HG03280 (cell line): ENCODE results near the gene NTM.
A peak's percentile ranks its signal among the peaks of the same experiment; 100 is the strongest.
"Not testable (repeated sequence)": the region's sequence is repeated elsewhere in the genome, so short reads cannot be mapped to it uniquely, and the experiment has no call there.

Experiments used
- ATAC-seq: cut with Tn5 transposase; IDR thresholded peaks from one replicate; pipeline ENCODE4 v1.9.1; 2021; ENCODE audit warnings: mild to moderate bottlenecking, moderate library complexity; ENCODE audit not compliant: unreplicated experiment

Gene NTM

DNA sequence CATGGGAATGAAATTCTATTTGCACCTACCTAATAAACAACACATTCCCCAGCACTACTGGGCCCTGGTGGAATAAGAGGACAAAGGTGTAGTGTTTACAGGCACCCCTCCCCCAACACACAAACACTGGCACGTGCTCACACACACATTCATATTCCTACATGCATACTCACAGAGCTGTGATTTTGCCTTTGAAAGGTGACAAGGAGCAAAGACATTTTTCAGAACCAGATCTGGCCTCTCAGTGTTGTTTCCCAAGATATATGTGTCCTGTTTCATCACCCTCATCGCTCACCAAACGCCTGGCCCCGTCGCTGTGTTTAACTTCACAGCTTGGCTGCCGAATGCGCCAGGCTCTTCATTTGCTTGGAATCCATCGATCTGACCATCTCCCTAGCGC, 292.6 kb downstream of the NTM start:
- no peak for ATAC-seq

DNA sequence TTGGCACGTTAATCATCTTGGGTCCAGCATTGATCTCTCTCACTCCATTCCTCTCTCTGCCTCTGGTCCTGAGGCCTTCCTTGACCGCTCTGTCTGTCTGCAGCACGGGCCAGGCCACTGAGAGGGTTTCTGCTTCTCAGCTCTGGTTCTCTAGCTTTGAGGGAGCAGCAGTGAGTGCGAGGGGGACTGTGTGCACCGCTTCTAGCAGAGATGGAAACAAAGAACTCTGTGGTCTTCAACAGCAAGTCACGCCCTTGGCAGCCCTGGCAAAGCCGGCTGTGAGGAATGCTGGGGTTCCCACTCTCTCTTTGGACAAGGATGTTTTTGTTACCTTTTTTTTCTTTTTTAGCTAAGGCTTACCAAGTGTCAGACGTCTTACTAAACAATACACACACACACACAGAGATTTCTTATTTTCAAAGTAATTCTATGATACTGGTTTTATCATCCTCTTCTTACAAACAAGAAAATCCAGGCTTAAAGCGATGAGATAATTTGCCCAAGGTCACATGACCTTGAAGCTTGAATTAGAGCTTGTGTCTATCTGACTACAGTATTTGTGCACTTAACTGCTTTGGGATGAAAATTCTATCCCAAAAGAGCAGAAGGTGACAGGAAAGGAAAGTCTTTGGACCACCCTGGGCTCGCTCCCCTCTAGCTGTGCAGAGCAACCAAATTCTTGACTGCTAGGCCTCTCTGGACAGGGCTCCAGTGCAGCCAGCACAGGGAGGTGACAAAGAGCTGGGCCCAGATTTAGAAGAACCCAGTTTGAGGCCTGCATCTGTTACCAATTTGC, 293.2 kb downstream of the NTM start:
- ATAC-seq = no peak

DNA sequence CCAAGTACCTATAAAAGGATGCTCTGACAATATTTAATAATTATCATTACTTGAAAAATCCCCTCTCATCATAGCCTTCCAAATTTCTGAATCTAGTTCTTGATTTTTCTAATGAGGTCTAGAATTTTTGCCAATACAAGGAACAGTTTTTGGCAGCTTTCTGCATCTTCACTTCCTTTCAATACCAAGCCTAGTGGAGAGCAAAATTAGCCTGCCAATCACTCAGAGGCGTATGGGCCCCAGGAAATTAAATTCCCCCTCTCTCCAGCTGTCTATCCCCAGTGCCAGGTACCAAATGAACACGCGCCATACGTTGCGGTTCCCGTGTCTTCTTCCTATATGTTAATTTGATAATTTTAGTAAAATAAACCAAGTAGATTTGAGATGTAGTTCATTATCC, 293.9 kb downstream of the NTM start:
- ATAC-seq = no peak

DNA sequence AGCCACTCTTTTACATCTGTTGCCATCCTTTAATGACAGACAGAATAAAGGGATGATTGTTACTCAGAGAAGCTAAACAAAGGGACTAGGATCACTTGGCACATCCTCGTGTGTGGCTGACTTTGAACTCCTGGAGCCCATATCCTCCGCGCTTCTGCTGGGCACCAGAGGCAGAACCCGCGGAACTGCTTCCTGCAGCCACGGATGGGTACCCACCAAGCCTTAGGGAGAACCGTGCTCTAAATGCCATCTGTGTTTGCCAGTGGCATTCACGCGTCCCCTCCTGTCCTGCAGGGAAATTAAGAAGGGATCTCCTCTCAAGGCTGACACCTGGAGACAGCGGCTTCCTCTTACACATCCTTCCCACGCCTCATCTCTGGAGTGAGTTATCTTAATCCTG, 294.4 kb downstream of the NTM start:
- no peak for ATAC-seq

DNA sequence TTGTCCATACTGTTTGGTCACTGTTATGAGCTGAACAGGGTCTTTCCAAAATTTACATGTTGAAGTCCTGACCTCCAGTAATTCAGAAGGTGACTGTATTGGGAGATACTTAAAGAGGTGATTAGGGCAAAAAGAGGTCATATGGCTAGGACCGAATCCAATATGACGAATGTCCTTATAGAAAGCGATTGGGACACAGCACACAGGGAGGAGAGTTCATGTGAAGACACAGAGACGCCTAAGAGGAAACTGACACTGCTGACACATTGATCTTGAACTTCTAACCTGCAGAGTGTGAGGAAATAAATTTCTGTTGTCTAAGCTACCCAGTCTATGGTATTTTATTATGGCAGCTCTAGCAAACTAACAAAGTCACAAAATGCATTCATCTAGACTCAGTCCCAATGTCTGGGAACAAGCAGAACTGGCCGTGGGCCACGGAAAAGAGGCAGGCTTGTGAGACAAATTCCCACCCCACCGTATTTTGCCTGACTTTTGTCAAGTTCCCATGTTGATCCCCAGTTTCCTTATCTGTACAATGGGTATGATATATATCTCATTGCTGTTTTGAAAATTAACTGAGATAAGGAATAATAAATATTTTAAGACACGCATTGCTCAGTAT, 295.0 kb downstream of the NTM start:
- ATAC-seq = no peak

DNA sequence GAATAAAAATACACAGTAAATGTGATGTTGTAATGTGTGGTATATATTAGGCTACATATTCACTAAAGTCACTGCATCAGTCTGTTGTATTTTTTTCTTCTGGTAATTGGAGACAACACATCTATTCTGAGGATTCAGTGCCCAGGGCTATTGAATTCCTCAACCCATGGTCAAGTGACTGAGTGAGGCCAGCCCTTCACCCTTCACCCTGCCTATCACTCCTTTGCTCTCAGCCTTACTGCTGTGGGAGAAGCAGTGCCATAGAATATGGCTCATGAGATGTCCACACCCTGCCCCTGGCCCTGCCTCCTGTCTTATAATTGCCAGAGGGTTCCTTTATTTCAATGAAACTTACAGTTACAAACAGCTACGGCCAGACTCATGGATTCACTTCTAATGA, 295.6 kb downstream of the NTM start:
- ATAC-seq = no peak

DNA sequence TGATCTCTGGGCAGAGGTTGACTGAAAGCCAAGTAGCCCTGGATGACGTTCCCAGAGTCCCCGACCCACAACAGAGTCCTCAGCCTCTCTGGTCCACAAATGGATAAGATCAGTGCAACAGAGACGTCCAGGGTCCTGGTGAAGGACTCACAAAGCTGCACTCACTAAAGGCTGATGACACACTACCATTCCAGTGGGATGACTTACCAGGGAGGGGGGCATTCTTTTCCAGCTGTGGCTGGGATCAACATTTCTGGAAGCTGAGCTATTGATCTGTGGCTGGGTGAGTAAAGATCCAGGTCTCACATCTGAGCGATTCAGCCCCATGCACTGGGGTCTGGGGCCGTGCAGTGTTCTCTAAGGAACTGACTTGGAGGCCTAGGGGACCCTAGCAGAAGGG, 296.2 kb downstream of the NTM start:
- no peak for ATAC-seq

DNA sequence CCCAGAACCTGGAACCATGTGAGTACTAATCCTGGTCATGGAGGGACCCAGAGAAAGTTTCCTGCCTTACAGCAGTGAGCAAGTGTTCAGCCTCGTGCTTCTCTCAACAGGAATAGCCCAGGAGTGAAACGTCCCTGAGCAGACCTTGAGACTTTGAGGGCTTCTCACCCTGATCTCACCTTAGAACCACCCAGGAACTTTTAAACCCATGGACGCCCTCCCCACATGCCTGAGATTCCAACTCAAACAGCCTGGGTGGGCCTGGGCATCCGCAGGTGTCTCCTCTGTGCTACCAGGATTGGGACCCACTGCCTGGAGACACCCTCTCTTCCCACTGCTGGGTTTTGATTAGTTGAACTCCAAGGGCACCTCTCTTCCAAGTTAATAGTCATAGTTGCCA, 297.2 kb downstream of the NTM start:
- ATAC-seq = no peak

DNA sequence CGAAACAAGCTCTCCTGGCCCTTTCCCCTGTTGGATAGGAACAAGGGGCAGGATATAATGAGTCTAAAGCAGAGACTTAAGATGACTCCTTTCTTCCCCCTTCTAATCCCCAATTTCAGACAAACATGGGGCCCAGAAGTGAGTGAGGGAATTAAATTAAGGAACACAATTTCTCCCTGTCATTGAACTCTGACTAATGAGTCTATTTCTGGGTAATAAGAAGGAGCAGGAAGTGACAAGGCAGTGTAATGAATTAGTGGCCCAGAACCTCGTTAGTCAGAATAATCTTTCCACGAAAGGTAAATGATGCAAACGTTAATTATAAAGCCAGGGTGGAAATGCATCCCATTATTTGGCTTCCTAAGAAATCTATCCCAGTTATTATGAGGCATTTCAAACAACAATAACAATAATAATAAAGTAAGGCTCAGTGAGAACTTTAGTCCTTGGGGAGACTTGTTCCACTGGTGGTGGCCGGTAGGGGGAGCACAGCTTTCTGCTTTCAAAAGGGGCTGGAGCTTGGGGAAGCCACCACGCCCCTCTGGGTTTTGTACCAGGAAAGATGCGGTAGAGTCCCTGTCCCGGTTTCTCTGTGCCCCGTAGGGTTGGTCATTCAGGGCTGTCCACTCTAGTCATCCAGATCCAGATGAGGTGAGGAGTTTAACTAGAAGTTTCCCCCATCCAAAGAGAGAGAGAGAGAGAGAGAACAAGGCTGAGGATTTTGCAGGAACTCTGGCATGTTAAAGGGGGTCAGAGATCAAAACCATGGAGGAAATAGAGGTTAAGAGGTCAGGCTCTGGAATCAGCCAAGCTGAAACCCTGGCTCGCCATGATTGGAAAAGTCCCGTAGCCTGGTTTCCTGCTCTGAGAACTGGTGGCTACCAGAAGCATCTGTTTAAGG, 298.3 kb downstream of the NTM start:
- ATAC-seq = peak; percentile 83

DNA sequence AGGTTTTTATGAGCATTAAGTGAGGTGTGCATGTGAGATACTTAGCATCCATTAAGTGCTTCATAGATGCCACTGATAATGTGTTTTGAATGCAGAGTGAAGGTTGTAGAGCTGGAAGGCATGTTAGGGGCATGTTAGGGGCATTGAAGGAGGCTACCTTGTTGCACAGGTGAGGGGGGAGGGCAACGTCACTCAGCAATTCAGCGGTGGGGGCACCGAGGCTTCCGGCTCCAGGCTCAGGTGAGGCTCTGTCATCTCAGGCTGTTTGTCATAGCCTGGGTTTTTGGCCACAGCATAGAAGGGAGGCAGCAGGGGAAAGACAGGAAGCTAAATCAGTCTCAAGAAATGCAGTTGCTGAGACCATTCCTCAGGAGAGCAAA, 299.0 kb downstream of the NTM start:
- ATAC-seq = no peak

DNA sequence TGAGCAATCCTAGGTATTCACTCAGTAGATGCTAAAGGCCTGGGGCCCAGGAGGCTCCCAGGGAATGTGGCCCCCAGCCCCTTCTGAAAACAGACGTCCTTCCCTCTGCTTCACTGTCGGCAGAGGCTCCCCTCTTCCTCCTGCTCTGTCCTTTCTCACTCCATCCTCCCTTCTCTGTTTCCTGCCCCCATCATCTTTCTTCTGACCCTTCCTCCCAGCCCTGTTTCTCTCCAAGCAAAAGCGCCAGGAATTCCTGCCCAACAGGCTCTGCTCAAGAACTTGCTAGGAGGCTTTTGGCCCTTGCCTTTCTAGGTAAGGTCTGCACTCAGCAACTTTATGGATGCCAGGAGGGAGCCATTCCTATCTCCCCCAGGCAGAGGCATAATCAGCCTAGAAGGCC, 300.5 kb downstream of the NTM start:
- ATAC-seq = no peak

DNA sequence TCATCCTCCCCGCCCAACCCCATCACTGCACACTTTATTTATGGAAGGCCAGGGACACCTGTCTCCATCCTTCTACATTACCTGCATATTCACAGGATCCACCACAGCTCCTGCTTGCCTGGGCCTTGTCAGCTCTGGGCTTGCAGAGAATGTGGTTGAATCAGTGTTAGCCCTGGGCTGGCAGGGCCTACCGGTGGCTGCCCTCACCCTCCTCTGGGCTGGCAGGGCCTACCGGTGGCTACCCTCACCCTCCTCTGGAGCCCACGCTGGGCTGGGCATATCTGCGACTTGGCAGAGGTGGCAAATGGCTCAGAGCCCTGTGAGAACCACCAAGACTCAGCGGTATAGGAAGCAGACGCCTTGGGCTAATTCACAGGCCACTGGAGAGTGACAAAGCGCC, 300.9 kb downstream of the NTM start:
- no peak for ATAC-seq

DNA sequence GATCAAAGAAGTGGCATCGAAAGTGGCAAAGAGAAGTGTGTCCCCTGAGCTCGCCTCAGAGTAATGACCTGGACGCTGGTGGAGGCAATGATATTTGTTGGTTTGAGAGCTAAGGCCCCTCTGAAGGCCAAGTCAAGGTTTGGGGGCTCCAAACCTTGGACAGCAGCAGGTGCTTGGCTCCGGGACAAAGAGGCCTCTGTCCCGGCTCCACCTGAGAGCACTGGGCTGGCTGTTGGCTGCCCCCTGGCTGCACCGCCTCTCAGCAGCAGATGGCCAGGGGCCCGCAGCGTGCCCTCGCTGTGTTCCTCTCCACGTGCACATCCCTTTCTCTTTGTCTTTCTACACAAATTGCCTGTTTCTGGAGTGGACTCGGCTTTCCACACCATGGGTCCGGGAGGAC, 301.3 kb downstream of the NTM start:
- ATAC-seq = no peak

DNA sequence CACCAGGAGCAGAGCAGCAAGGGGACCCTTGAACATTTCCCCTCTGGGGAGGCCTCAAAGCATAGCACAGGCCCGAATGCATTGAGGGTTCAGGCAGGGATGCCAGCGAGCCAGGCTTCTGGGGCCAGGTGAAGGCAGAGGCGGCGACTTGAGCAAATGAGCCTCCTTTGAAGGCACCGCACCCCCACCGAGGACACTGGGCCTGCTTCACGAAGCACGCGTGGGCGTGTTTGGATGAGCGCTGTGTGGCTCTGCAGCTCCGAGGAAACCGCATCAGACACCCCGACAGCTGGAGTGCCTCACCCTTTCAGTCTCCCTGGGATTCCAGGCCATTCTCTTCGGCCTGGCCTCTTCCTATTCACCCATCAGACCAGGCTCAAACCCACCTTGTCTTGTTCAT, 301.8 kb downstream of the NTM start:
- ATAC-seq = no peak

DNA sequence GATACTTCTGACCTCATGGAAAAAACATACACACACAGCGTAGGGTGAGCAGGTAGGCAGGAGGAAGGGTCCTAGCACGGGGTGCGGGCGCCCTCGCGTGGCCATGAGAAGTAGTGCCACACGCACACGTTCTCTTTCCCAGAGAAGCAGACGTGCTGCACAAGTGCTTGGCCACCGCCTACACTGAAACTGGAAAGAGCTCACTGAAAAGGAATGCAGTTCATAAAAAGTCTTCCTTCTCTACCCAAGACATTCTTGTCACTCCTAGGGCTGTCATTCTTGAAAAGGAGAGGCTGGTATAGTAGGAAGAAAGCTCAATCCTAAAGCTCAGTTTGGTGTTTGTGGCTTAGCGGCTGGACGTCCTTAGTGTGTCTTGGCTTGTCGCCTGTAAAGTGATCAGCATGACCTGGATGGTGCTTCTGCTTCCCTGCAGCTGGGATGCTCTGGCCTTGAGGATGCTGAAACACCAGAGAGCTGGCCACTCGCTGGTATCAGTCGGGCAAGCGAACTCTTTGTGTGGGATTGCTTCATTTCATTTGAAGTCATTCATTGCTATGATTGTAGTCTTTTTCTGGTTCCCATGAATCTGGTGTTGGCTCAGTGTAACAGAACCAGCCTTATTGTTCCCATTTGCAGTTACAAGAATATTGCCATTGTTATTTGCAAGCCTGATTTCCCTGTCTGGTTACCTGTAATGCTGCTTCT, 303.8 kb downstream of the NTM start:
- peak; percentile 77 for ATAC-seq

DNA sequence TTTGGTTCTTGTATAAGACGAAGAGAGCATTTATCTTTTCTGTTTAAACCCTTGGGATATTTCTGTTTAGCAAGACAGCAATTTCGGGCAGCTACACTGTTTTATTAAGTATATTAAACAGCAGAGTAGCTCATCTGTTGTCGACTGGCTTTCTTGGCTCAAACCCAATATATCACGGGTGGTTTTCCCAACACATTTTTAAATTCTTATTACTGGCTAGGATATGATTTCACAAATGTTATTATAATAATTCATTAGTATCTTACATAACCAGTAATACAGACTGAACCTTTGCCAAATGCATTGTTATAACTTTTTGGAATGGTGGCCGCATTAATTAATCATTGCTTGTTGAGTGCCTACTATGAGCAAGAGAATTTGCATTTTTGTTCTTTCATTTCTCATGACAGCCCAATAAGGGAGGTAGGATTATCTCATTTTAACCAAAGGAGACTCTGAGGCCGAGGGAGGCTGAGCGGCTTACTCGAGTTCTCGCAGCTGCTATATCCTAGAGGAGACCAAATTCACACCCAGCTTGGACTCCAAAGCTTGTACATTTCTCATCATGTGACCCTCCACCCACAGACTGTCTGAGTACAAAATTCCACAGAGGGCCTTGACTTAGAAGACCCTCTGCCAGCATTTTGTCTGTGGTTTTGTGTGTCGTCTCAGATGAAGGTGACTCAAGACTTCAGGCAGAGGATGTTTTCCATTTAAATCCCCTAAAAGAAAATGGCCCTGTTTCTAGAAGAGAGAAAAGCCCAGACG, 304.9 kb downstream of the NTM start:
- ATAC-seq = no peak

DNA sequence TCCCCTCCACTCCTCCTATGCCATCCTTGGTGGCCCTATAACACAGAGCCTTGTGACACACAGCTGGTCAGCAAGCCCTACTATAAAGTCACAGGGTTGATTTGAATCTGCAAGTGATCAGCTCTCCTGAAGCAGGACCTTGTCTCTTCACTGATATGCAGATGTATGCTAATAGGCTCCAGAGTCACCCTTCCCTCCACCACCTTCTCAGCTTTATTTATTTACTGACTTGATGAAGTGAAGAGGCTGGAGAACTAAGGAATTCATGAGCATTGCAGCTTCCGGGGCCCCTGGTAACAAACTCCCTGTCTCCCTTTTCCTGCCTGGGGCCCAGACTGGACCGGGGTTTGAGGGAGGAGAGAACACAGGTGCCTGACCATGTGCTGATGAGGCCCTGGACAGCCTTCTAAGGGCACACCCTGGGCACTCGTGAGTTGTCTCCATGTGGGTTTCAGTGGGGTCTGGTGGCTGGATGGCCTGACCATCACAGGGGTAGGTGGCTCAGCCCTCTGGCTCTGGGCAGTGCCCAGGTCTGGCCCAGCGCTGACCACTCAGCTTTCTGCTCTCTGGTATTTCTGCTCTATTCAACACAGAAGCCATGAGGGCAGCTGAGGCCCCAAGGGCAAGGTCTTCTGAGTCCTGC, 307.5 kb downstream of the NTM start:
- ATAC-seq = no peak

DNA sequence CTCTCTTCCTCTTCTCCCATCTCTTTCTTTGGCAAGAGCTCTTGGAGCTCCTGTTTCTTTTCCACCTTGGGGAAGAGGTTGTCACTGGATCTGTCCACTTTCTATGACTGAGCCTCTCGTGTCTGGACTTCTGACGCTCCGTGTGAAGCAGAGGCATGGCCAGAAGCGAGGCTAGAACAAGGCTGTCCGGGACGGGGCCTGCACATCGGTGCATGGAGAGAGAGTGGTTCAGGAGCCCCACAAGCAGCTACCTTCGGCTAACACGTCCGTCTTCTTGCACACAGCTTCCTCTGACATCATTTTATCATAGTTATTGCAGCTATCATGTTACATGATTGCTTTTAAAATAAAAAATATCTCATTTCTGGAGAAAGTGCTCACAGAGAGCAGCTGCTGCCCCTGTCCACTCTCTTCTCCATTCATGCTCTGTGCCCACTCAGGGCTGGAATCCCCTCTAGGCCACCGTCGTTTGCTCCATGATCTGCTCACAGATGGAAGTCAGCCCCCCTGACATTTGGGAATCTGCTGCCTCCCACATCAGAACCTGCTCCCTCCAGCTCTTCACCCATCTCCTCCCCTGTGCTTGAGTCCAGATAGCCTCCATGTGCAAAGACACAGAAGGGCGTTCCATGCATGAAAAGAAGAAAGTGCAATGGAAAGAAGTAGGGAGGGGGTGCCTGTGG, 308.4 kb downstream of the NTM start:
- no peak for ATAC-seq

DNA sequence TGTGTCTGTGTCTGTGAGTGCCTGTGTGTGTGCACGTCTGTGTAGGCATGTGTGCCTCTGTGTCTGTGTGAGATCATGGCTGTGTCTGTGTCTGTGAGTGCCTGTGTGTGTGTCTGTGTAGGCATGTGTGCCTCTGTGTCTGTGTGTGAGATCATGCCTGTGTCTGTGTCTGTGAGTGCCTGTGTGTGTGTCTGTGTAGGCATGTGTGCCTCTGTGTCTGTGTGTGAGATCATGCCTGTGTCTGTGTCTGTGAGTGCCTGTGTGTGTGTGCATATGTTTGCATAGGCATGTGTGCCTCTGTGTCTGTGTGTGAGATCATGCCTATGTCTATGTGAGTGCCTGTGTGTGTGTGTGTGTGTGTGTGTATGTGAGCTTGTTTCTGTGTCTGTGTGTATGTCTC, 310.0 kb downstream of the NTM start:
- ATAC-seq = not testable (repeated sequence)
